GM18951 (cell line): Measurements from ENCODE around the gene CYP20A1.
"Not testable (repeated sequence)": the region's sequence is repeated elsewhere in the genome, so short reads cannot be mapped to it uniquely, and the experiment has no call there.

ENCODE experiments used
- POLR2A ChIP-seq: IDR thresholded peaks from 4 replicates; pipeline ENCODE4 v1.6.1; 2011; ENCODE audit warnings: mild to moderate bottlenecking; ENCODE audit not compliant: insufficient read length, insufficient read depth; ENCODE audit errors: extremely low read depth
- in situ Hi-C: fragments of 300-500 bp; cut with MboI; formaldehyde crosslinking; loops from one replicate; pipeline ENCODE4 v1.12.0; 2022; ENCODE audit warnings: low sequenced_read_pairs, mixed read lengths, inconsistent platforms; ENCODE audit not compliant: unreplicated experiment

Gene CYP20A1

DNA sequence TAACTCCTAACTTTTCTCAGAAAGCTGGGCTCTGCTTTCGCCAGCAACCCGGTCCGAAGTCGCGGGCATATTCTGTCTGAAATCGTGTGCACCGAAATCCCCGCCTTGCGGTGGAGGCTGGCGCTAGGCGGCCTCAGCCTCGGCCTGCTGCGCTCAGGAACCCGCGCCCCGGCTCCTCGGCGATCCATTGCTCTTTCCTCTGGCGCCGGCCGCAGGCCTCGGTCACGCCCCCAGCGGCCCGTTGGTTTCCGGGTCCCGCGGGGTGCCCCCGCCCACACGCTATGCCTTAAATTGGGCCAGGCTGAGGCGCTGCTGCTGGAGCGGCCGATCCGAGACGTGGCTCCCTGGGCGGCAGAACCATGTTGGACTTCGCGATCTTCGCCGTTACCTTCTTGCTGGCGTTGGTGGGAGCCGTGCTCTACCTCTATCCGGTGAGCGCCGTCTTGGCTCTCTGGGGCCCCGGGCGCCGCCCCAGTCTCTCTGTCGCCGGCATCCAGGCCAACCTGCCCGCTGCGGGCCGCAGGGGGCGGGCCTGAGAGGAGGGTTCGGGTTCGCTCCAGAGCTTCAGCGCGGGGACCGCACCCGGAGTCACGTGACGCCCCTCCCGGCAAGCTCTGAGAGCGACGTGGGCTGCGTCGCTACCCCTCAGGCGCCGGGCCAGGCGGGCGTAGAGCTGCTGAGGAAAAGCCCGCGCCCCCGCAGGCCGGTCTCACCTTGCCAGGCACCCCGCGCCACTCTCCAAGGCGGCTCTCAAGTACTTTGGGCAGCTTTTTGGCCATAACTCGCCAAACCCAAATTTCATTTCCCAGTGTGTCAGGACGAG lies at the start of gene CYP20A1:
TSS of gene CYP20A1 (plus strand) at position 315 of the 823 bp plus-strand sequence. CDS start at position 360, 45 bp downstream.
- peak; percentile 99 for TF ChIP-seq POLR2A
- in situ Hi-C loops: no loop called here

GRCh38 chr2:203190547-203190946 lies 48.3 kb upstream of the CYP20A1 start:
- in situ Hi-C loops: not testable (repeated sequence)

DNA sequence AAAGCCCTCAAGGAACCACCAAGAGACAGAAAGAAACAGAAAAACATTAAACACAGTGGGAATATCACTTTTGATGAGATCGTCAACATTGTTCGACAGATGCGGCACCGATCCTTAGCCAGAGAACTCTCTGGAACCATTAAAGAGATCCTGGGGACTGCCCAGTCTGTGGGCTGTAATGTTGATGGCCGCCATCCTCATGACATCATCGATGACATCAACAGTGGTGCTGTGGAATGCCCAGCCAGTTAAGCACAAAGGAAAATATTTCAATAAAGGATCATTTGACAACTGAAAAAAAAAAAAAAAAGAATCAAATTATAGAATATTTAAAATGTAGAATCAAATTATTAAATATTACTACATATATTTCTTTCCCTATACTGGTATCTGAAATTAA lies 47.8 kb upstream of the CYP20A1 start:
- in situ Hi-C loops: not testable (repeated sequence)

DNA sequence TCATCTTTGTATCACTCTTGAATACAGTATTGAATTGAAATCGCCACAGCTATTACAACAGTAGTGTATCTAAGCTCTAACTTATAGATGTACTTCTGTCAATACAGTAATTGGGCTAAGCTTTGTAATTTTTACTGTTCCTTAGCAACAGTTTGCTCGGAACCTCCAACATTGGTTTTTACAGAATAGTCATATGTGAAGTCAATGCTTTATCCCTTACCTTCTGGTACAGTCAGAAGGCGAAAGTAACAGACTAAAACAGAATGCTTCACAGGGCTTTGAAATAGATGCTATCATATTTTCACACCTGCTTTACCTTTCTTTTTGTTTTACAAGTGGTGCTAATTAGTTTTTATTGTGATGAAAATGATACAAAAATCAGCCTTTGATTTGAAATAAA lies 46.9 kb upstream of the CYP20A1 start:
- TF ChIP-seq POLR2A: no peak
- in situ Hi-C loops: no loop called here

DNA sequence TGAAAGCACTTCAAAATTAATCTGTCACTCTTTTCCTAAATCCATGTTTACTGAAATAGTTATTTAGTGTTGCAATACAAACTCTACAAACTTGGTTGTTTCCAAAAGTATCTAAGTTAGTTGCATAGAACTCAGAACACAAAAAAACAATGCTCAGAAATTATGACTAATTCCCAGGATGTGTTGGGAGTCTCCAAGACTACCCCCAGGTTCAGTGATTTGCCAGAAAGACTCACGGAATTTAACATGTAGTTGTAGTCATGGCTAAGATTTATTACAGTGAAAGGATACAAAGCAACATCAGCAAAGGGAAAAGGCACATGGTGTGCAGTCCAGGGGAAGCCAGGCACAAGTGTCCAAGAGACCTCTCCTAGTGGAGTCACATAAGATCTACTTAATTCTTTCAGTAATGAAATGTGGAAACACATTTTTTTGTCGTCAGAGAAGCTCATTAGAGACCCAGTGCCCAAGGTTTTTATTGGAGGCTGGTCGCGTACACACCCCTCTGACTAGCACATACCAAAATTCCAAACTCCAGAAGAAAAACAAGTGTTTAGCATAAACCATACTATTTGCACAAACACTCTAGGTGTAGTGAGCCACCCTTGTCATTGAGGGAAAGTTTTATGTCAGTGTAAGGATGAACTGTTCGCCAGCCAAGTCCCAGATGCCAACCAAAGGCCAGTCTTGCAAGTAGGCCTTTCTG lies 43.3 kb upstream of the CYP20A1 start:
- no peak for TF ChIP-seq POLR2A

GRCh38 chr2:203200866-203201265 lies 38.0 kb upstream of the CYP20A1 start:
- TF ChIP-seq POLR2A: no peak
- in situ Hi-C loops: no loop called here

More for the DNA sequence above, 43.3 kb upstream of the CYP20A1 start:
- in situ Hi-C loops: no loop called here

DNA sequence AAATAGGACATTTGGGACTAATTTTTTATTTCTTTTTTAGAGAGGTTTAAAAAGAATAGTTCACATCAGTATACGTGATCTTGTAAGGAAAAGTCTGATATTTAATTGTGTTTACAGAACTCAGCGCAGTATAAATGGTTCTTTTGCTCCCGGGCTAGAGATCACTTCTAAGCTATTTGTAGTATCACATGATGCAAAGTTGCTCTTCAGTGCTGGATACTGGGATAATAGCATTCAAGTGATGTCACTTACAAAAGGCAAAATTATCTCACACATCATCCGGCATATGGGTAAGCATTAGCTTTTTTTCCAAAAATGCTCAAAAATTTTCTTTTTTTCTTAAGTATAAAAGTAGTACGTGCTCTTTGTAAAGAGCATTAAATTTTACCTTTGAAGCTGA lies 37.4 kb upstream of the CYP20A1 start:
- in situ Hi-C loops: no loop called here
- TF ChIP-seq POLR2A: no peak

- in situ Hi-C loops: no loop called here
Observed at GRCh38 chr2:203209538-203209937, 29.3 kb upstream of the CYP20A1 start.

GRCh38 chr2:203225423-203226039 lies 13.3 kb upstream of the CYP20A1 start:
- TF ChIP-seq POLR2A: no peak

More at GRCh38 chr2:203209538-203209937, 29.3 kb upstream of the CYP20A1 start:
- TF ChIP-seq POLR2A: no peak

GRCh38 chr2:203229674-203230073 lies 9.1 kb upstream of the CYP20A1 start:
- in situ Hi-C loops: not testable (repeated sequence)

More at GRCh38 chr2:203225423-203226039, 13.3 kb upstream of the CYP20A1 start:
- in situ Hi-C loops: no loop called here

DNA sequence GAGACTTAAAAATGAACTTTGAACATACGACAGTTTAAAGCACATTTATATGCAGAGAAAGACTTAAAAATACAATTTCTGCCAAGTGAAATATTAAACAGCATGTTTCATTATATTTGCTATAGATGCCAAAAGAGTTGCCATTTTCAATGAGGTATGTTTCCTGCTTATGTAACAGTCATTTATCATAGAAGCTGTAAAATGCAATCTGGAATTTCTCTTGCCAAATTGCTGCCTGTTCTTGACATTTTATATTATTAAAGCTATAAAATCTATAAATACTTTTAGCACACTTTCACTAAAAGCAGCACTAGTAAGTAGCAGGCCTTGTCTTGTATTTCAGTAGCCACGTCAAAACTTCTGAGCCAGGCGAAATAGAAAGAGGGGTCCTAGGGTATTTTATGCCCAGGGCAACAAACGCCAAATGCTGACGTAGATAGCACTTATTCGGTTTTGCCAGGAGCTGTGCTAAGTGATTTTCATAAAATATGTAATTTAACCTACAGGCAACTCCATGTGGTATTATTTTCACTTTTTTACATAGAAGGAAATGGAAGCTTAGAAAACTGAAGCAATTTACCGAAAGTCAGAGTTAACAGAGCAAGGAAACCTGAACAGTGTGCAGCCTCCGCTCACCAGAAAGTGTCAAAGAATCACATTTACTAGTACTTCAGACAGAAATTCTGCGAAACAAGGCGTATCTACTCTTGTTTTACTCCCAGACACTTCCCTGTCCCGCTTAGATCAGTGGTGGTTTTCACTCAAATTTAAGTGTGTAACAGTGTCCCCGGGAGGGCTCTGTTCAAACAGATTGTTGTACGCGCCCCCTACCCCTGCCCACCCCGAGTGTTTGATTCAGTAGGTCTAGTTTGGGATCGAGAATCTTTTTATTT lies 1.2 kb upstream of the CYP20A1 start:
- in situ Hi-C loops: no loop called here
- TF ChIP-seq POLR2A: no peak

DNA sequence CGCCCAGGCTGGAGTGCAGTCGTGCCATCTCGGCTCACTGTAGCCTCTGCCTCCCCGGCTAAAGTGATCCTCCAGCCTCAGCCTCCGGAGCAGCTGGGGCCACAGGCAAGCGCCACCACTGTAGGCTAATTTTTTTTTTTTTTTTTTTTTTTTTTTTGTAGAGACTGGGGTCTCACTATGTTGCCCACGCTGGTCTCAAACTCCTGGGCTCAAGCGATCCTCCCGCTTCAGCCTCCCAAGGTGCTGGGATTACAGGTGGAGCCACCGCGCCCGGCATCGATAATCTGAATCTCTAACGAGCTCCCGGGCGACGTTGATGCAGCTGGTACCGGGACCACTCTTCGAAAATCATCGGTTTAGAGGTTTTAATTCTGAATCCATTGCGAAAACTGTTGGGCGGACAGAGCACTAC lies 520 bp upstream of the CYP20A1 start:
- in situ Hi-C loops: no loop called here

DNA sequence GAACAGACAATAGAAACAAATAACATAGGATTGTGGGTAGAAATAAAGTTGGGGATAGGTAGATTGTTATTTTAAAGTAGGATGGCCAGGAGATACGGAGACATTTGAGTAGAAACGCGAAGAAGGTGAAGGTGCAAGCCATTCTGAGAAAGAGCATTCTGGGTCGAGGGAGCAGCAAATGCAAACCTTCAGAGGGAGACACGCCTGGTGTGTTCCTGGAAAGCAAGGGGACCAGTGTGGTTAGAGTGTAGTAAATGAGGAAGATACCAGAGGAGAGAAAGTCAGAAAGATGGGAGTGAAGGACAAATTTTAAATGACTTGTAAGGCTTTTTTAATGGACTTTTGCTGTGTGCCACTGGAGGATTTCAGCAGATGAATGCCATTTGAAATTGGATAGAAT lies 1.7 kb downstream of the CYP20A1 start:
- in situ Hi-C loops: no loop called here
- no peak for TF ChIP-seq POLR2A

More for the DNA sequence above, 520 bp upstream of the CYP20A1 start:
- no peak for TF ChIP-seq POLR2A
